OCI-M1 (cell line): ENCODE data around the gene VTN.

ENCODE experiments used
- DNase-seq: peaks from one replicate; lab custom pipeline; 2025; lab: John Stamatoyannopoulos, UW

VTN gene

GRCh38 chr17:28370035-28370743 is at the start of gene VTN:
Gene VTN, minus strand, starts transcription at chr17:28370307. Its CDS starts 104 bp downstream, at chr17:28370203.
- DNase-seq: peak; percentile 97

- DNase-seq: peak; percentile 88
Measured at GRCh38 chr17:28416703-28417311, 46.7 kb upstream of the VTN start.

- no peak for DNase-seq
Measured at GRCh38 chr17:28415886-28416285, 45.8 kb upstream of the VTN start.

GRCh38 chr17:28413804-28414203 is 43.7 kb upstream of the VTN start:
- DNase-seq: no peak

GRCh38 chr17:28412099-28412498 is 42.0 kb upstream of the VTN start:
- no peak for DNase-seq

- DNase-seq: no peak
Measured at GRCh38 chr17:28407974-28408306, 37.8 kb upstream of the VTN start.

- DNase-seq: no peak
Measured at GRCh38 chr17:28407130-28407973, 37.2 kb upstream of the VTN start.

GRCh38 chr17:28406473-28406814 is 36.3 kb upstream of the VTN start:
- DNase-seq: no peak

- no peak for DNase-seq
Measured at GRCh38 chr17:28405632-28406472, 35.7 kb upstream of the VTN start, which contains the start of gene SLC46A1. Gene SLC46A1, minus strand, starts transcription at chr17:28406212. Its CDS starts 98 bp downstream, at chr17:28406114.

- no peak for DNase-seq
Measured at GRCh38 chr17:28404812-28405570, 34.9 kb upstream of the VTN start.

GRCh38 chr17:28404461-28404811 is 34.3 kb upstream of the VTN start:
- no peak for DNase-seq

GRCh38 chr17:28404007-28404406 is 33.9 kb upstream of the VTN start:
- DNase-seq: peak; percentile 25

- no peak for DNase-seq
Measured at GRCh38 chr17:28402844-28403243, 32.7 kb upstream of the VTN start.

GRCh38 chr17:28402224-28402630 is 32.1 kb upstream of the VTN start:
- no peak for DNase-seq

GRCh38 chr17:28399808-28400207 is 29.7 kb upstream of the VTN start:
- DNase-seq: no peak

- DNase-seq: no peak
Measured at GRCh38 chr17:28398280-28398981, 28.3 kb upstream of the VTN start.

GRCh38 chr17:28397687-28398279 is 27.7 kb upstream of the VTN start:
- DNase-seq: no peak

- no peak for DNase-seq
Measured at GRCh38 chr17:28397275-28397674, 27.2 kb upstream of the VTN start.

- DNase-seq: no peak
Measured at GRCh38 chr17:28396635-28397239, 26.6 kb upstream of the VTN start.

GRCh38 chr17:28395968-28396367 is 25.9 kb upstream of the VTN start:
- DNase-seq: no peak
